KOPT-K1 (cell line): ENCODE measurements around the gene SURF2.
"Not testable (repeated sequence)": the region's sequence is repeated elsewhere in the genome, so short reads cannot be mapped to it uniquely, and the experiment has no call there.

Experiments
- H3K27ac ChIP-seq: fragments of 200-600 bp; sonication (generic); 2 replicates; pipeline ENCODE4 v1.5.1; 2016; ENCODE audit warnings: antibody characterized with exemption, mild to moderate bottlenecking, low read depth, low read length; ENCODE audit not compliant: poor library complexity, severe bottlenecking
- H3K36me3 ChIP-seq: fragments of 200-600 bp; sonication (generic); 2 replicates; pipeline ENCODE4 v1.5.1; 2017; ENCODE audit warnings: antibody characterized with exemption, mild to moderate bottlenecking, low read length, moderate library complexity; ENCODE audit not compliant: insufficient read depth
- H3K9me3 ChIP-seq: fragments of 200-600 bp; sonication (generic); 2 replicates; pipeline ENCODE4 v1.5.1; 2017; ENCODE audit warnings: antibody characterized with exemption, low read length, mild to moderate bottlenecking; ENCODE audit not compliant: insufficient read depth, poor library complexity, severe bottlenecking

The SURF2 gene

GRCh38 chr9:133389025-133389557 is 32.7 kb downstream of the SURF2 start:
- no peaks in the 10 kb centered on the region for H3K36me3 ChIP-seq
- no peaks in the 10 kb centered on the region for H3K9me3 ChIP-seq

GRCh38 chr9:133389562-133389961 is 33.2 kb downstream of the SURF2 start:
- Histone ChIP-seq H3K9me3 (no peaks in the 10 kb centered on the region), H3K27ac (no peak overlapping the region), H3K36me3 (no peaks in the 10 kb centered on the region)

More at GRCh38 chr9:133389025-133389557, 32.7 kb downstream of the SURF2 start:
- no peak overlapping the region for H3K27ac ChIP-seq

GRCh38 chr9:133390713-133391112 is 34.4 kb downstream of the SURF2 start:
- Histone ChIP-seq H3K27ac (no peak overlapping the region), H3K36me3 (no peaks in the 10 kb centered on the region), H3K9me3 (no peaks in the 10 kb centered on the region)

DNA sequence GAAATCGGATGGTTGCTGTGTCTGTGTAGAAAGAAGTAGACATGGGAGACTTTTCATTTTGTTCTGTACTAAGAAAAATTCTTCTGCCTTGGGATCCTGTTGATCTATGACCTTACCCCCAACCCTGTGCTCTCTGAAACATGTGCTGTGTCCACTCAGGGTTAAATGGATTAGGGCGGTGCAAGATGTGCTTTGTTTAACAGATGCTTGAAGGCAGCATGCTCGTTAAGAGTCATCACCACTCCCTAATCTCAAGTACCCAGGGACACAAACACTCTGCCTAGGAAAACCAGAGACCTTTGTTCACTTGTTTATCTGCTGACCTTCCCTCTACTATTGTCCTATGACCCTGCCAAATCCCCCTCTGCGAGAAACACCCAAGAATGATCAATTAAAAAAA is 35.1 kb downstream of the SURF2 start:
- H3K27ac ChIP-seq, H3K36me3 ChIP-seq, H3K9me3 ChIP-seq: not testable (repeated sequence)

DNA sequence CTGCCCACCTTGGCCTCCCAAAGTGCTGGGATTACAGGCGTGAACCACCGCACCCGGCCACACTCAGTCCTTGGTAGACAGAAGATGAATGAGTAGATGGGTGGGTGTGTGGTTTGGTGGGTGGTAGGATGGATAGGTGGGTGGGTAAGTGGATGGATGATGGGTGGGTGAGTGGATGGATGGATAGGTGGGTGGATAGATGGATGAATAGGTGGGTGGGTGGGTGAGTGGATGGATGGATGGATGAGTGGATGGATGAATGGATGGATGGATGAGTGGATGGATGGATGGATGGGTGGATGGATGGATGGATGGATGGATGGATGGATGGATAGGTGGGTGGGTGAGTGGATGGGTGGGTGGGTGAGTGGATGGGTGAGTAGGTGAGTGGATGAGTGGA is 36.0 kb downstream of the SURF2 start:
- not testable (repeated sequence) for H3K9me3 ChIP-seq, H3K36me3 ChIP-seq, H3K27ac ChIP-seq

DNA sequence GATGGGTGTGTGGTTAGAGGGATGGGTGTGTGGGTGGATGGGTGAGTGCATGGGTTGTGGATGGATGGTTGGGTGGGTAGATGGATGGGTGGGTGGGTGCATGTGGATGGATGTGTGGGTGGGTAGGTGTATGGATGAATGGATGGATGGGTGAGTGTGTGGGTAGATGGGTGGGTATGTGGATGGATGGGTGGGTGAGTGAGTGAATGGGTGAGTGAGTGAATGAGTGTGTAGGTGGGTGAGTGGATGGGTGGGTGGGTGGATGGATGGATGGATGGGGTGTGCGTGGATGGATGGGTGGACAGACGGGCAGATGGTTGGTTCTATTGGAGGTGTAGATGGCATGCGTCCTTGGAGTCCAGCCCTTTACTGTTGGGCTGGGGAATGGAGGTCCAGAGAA is 37.0 kb downstream of the SURF2 start:
- Histone ChIP-seq H3K9me3 (no peaks in the 10 kb centered on the region), H3K27ac (no peak overlapping the region), H3K36me3 (no peaks in the 10 kb centered on the region)

DNA sequence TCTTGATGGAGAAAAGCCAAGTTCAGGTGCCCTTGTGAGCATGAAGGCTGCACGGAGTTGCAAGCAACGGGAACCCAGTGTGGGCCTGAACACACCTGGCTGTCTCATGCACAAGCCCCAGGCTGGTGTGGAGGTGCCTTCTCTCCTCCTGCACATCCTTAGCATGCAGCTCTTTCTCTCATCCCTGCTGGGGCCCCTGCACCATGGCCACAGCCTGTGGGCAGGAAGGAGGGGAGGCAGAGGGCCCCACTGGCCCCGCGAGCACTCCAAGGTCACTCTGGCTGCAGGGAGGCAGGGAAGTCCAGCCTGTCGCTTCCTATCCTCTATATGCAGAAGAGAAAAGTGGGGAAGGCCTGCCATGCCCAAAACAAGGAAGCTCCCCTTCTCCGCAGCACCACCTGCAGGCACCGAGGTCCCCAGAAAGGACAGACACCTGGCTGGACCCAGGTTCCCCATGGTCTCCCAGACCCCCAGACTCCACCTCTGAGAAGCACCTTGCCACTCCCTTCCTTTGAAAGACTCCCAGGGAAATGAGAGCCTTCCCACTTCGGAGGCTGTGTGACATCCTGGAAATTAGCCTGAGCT is 38.4 kb downstream of the SURF2 start:
- no peak overlapping the region for H3K27ac ChIP-seq
- H3K36me3 ChIP-seq = no peaks in the 10 kb centered on the region
- no peaks in the 10 kb centered on the region for H3K9me3 ChIP-seq

- H3K9me3 ChIP-seq = no peaks in the 10 kb centered on the region
- H3K27ac ChIP-seq = no peak overlapping the region
- peaks cover 6% of the 10 kb centered on the region; the same call in 1 of the 2 replicates for H3K36me3 ChIP-seq
These were observed 40.6 kb downstream of the SURF2 start for GRCh38 chr9:133396952-133397351.

DNA sequence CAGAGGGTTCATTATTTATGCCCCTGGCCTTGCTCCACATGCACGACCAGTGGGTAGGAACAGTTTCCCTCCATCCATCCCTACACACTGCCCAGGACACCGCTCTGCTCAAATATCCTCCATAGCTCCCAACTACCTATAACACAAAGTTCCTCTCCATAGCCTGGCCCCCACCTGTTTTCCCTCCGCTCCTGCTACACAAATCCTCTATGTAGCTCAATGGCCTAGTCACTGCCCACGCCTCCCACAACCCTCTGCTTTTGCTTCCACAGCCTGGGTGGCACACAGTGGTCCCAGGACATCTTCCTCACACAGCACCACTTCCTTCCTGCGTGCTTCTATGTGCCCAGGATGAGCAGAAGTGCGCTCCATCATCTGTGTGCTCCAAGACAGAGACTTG is 41.0 kb downstream of the SURF2 start:
- Histone ChIP-seq H3K36me3 (peaks cover 11% of the 10 kb centered on the region; the same call in 1 of the 2 replicates), H3K27ac (no peak overlapping the region), H3K9me3 (no peaks in the 10 kb centered on the region)

DNA sequence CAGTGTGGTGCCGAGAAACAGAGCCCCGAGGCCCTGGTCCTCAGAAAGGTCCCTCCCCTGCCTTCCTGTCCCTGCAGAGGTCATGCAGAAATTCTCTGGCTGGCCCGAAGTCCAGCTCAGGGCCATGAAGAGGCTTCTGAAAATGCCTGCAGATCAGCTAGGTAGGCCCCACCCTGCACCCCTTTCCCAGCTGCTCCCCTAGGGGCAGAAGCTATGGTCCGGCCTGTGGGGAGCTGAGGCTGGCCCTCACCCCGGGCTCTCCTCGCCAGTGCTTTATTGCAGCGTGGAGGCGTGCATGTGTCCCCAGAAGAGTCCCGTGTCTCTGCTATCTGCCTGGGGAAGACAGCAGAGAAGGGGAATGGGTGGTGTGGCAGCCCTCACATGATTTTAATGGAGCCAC is 41.5 kb downstream of the SURF2 start:
- Histone ChIP-seq H3K27ac (no peak overlapping the region), H3K9me3 (no peaks in the 10 kb centered on the region), H3K36me3 (peaks cover 16% of the 10 kb centered on the region; the same call in 1 of the 2 replicates)

- Histone ChIP-seq H3K36me3 (peaks cover 35% of the 10 kb centered on the region), H3K9me3 (no peaks in the 10 kb centered on the region), H3K27ac (no peak overlapping the region)
These were observed 43.9 kb downstream of the SURF2 start for GRCh38 chr9:133400292-133400691.

GRCh38 chr9:133401588-133401987 is 45.2 kb downstream of the SURF2 start:
- Histone ChIP-seq H3K36me3 (peaks cover 48% of the 10 kb centered on the region), H3K9me3 (no peaks in the 10 kb centered on the region), H3K27ac (no peak overlapping the region)

DNA sequence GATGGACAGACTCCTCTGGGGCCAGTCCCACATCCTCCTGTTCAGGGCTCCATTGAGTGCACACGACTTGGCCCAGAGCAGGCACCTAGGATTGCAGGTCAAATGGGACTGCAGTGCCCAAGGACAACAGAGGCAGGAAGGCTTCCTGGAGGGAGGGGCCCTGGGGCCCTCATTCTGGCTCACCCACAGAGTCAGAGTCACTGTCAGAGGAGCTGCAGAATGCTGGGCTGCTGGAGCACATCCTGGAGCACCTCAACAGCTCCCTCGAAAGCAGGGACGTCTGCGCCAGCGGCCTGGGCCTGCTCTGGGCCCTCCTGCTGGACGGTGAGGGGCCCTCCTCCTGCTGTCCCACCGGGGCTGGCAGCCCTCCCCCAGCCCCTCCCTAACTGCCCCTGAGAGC is 46.3 kb downstream of the SURF2 start:
- H3K9me3 ChIP-seq = no peaks in the 10 kb centered on the region
- H3K36me3 ChIP-seq = peaks cover 59% of the 10 kb centered on the region

DNA sequence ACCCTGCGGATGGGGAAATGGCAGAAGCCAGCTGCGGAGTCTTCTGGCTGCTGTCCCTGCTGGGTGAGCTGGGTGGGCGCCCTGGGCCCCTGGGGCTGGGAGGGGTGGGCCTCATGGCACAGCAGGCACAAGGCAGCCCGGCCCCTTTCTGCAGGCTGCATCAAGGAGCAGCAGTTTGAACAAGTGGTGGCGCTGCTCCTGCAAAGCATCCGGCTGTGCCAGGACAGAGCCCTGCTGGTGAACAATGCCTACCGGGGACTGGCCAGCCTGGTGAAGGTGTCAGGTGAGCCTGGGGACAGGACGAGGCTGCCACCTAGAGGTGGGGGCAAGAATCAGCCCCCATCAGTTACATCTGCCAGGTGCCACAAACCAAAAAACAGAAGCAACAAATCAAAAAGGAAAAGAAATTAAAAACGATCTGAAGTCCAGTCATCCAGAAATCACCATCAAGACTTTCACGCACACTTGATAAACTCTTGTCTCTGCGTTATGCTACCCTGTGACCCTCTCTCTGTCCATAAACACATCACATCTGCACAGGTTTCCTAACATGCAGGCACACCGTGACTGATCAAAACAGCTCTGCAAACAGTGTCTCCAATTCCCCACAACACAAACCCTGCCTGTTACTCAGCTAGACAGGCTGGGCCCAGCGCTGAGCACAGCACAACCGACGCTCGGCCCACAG is 47.6 kb downstream of the SURF2 start:
- H3K36me3 ChIP-seq = peaks cover 69% of the 10 kb centered on the region
- no peak overlapping the region for H3K27ac ChIP-seq
- H3K9me3 ChIP-seq = no peaks in the 10 kb centered on the region

More for the DNA sequence above, 46.3 kb downstream of the SURF2 start:
- no peak overlapping the region for H3K27ac ChIP-seq

DNA sequence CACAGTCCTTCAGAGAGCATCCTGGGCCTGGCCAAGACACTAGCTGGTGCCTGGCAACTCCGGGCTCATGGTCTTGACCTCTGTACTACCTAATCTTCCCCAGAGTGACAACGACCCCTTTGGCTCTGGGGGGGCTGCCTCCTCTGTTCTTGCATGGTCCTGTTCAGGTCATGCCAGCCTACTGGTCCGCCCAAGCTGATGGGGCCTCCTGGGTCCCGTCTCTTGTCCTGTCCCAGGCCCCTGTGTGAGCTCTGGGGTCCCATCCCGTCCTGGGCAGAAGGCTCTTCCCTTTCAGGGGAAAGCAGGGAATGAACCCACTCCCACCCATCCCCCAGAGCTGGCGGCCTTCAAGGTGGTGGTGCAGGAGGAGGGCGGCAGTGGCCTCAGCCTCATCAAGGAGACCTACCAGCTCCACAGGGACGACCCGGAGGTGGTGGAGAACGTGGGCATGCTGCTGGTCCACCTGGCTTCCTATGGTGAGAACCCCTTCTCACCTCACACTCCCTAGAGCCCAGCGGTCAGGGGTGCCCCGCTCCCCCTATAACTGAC is 48.2 kb downstream of the SURF2 start:
- no peak overlapping the region for H3K27ac ChIP-seq
- no peaks in the 10 kb centered on the region for H3K9me3 ChIP-seq
- H3K36me3 ChIP-seq = peaks cover 75% of the 10 kb centered on the region
